Measurements from ENCODE around the gene MUC2.

The MUC2 gene

DNA sequence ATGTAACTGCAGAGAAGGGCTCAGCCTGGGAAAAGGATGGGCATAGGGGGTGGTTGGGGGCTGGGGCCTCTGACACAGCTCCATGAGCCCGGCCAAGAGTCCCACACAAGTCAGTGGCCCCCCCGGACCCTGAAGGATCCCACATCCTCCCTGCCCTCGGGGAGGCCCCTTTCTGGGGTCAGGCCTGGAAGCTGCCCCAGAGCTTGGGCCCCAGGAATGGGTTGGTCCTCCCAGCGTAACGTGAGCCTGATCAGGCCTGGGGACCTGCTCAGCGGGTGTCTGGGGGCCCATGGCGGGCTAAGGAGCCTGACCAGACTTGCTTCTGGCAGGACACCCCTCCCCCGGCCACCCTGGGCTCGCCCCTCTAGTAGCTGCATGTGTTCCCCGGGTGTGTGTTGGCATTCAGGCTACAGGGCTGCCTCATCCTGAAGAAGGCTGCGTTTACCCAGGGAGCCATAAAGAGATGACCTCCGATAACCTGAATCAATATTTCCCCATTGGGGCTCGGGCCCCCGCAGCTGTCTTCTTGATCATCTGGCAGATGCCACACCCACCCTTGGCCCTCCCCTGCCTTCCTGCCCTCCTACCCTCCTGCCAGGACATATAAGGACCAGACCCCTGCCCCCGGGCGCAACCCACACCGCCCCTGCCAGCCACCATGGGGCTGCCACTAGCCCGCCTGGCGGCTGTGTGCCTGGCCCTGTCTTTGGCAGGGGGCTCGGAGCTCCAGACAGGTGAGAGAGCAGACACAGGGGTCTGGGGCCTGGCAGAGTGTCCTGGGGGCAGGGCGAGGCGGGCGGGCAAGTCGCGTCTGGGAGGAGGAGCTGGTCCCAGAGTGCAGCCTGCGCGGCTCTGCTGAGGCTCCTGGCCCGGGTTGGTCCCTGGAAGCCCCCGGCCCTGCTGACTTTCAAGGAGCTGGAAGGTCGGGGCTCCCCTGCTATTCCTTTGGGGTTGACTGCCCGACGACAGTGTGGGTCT lies at the start of gene MUC2:
TSS of gene MUC2 (plus strand) at position 631 of the 978 bp plus-strand sequence.
- Mint-ChIP-seq H3K27ac (no peak within 1 kb of the TSS), H3K4me1 (no peaks in the 10 kb centered on the region), H3K36me3 (no peaks in the 10 kb centered on the region), H3K4me3 (no peak within 1 kb of the TSS), H3K27me3 (peaks cover 49% of the 10 kb centered on the region), H3K9me3 (peaks cover 6% of the 10 kb centered on the region)
- ATAC-seq, result no peak

DNA sequence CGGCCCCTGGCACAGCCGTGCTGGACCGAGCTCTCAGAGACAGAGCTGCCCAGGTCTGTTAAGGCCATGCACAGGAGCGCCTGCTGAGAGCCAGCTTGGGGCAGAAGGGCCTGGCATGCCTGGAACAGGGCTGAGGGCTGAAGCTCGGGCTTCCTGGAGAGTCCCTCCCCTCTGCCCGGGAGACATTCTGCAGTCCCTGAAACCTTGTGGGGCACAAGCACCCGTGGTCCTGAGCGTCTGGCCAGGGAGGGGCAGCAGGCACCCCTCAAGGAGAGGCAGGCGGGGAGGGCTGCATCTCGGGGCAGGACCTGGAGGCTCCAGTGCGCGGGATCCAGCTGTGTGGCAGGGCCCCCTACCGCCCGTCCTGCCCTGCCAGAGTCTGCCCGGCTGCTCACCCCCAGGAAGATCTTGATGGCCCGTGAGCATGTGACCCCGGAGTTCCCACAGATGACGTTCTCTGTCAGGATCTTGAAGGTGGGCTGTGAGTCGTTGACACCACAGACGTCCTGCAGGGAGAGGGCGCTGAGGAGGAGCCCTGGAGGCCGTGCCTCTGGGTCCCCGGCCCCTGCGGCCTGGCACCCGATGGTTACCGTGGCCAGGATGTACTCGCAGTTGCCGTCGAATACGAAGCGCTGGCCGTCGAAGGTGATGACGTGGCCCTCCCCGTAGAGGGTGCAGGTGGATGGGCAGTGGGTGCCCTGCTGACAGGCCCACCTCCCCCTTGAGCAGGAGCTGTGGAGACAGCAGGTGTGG lies 49.1 kb upstream of the MUC2 start:
- Mint-ChIP-seq H3K4me1 (no peaks in the 10 kb centered on the region), H3K9me3 (peaks cover 7% of the 10 kb centered on the region), H3K4me3 (no peak overlapping the region), H3K27me3 (no peaks in the 10 kb centered on the region), H3K36me3 (peaks cover 8% of the 10 kb centered on the region), H3K27ac (no peak overlapping the region)
- ATAC-seq, result no peak

DNA sequence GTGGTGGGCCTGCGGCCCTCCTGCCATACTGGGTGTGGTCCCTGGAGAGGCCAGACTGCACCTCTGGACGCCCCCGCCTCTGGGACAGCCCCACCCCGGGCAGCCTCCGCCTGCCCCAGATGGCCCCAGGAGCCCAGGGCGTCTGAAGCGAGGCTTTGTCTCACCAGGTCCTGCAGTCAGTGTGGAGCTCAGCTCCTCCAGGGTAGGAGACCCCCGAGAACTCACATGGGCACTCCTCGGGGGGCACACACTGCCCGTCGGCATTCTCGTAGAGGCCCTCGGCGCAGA lies 48.6 kb upstream of the MUC2 start:
- Mint-ChIP-seq H3K4me3 (no peak overlapping the region), H3K27me3 (no peaks in the 10 kb centered on the region), H3K4me1 (no peaks in the 10 kb centered on the region), H3K27ac (no peak overlapping the region), H3K36me3 (peaks cover 8% of the 10 kb centered on the region), H3K9me3 (peaks cover 7% of the 10 kb centered on the region)
- no peak for ATAC-seq

DNA sequence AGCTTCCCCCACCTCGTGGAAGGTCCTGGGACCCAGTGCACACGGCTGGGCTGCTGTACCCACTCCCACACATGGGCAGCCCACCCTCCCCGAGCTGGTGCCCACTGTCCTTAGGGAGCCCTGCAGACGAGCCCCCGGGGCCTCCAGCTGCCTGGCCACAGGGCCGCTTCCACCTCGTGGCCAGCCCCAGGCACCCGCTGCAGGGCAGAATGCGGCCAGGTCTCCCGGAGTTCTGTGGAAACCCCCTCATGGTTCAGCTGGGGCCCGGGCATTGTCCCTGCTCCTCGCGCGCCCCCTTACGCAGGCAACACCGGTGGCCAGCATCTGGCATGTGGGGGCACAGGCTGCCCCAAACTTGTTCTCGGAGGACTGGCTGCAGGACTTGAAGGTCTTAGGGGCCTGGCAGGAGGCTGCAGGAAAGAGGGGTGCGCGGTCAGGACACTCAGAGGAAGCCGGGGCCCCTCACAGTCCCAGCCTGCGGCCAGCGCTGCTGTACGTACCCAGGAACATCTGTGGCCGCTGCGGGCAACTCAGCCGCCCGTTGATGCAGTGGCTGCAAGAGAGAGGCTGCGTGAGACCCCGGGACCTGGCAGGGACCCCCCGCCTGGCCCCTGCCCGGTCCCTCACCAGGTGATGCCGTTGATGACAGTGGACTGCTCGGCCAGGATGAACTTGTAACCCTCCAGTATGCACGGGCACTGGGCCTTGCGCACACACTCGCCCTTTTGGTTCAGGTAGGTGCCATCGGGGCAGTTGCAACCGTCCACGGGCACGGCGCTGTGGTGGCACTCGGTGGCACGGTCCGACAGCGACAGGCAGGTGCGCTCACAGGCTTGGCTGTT lies 47.8 kb upstream of the MUC2 start:
- H3K36me3 Mint-ChIP-seq, result peaks cover 8% of the 10 kb centered on the region
- H3K4me3 Mint-ChIP-seq, result no peak overlapping the region
- H3K4me1 Mint-ChIP-seq, result no peaks in the 10 kb centered on the region
- no peaks in the 10 kb centered on the region for H3K27me3 Mint-ChIP-seq
- no peak for ATAC-seq
- H3K27ac Mint-ChIP-seq, result no peak overlapping the region
- peaks cover 7% of the 10 kb centered on the region for H3K9me3 Mint-ChIP-seq

DNA sequence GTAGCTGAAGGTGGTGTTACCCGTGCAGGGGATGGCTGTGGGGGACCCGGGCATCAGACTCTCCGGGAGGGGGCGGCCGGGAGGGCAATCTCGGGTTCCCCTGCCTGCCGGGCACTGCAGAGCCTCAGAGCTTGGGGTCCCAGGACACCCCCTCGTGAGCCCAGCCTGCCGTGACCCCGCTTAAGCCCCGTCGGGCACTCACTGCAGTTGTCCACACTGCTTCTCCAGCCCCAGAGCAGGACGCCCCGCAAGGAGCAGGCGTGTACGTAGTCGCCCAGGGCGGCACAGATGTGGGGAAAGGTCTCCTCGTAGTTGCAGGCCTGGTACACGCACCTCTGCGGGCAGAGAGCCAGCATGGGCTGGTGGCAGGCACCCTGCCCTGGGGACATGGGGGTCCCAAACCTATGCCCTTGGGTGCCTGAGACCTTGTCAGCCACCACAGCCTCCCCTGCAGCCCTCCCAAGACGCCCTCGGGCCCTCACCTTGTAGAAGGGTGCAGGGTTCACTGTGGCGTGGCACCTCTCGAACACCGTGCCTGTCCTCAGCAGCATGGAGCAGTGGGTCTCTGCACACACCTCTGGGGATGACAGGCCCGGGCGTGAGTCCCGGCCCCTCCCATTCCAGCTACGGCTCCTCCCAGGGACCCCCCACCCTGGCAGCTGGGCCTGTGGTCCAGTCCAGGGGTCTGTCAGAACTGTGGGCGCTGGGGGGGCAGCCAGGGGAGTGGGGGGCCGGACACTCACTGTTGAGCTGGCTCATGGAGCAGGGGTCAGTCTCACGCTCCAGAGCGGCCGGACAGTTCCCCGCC lies 47.0 kb upstream of the MUC2 start:
- no peak overlapping the region for H3K4me3 Mint-ChIP-seq
- no peaks in the 10 kb centered on the region for H3K4me1 Mint-ChIP-seq

DNA sequence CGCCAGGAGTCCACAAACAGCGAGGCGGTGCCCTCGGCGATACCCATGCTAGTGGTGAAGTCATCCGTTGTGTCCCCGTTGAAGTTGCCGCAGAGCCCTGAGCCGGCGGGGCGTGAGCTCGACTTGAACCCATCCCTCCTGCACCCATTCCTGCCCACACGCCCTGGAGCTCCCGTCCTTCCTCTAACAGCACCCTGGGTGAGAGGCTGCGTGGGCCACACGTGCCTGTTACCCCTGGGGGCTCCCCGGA lies 46.5 kb upstream of the MUC2 start:
- Mint-ChIP-seq H3K4me3 (no peak overlapping the region), H3K4me1 (no peaks in the 10 kb centered on the region), H3K27me3 (no peaks in the 10 kb centered on the region), H3K27ac (no peak overlapping the region), H3K9me3 (peaks cover 7% of the 10 kb centered on the region), H3K36me3 (peaks cover under 1% of the 10 kb centered on the region)
- ATAC-seq, result no peak

More for the DNA sequence above, 47.0 kb upstream of the MUC2 start:
- ATAC-seq, result no peak
- Mint-ChIP-seq H3K27ac (no peak overlapping the region), H3K27me3 (no peaks in the 10 kb centered on the region), H3K36me3 (peaks cover 6% of the 10 kb centered on the region), H3K9me3 (peaks cover 12% of the 10 kb centered on the region)

DNA sequence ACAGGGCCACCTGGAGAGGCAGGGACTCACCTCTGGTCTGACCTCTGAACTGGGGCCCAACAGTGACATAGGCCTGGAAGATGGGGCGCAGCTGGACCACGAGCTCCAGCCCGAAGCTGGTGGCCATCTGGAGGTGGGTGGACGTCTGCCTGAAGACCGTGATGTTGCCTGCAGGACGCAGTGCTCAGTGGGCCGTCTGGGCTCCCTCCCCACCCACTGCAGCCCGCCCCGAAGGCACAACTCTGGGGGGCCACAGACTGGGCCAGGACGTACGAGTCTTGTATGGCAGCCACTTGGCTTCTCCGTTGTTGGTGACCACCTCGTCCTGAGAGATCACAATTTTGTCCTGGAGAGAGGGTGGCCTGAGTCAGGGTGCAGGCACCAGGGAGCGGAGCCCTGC lies 46.1 kb upstream of the MUC2 start:
- Mint-ChIP-seq H3K36me3 (no peaks in the 10 kb centered on the region), H3K4me3 (no peak overlapping the region), H3K9me3 (peaks cover 7% of the 10 kb centered on the region), H3K27me3 (no peaks in the 10 kb centered on the region), H3K27ac (no peak overlapping the region), H3K4me1 (no peaks in the 10 kb centered on the region)
- ATAC-seq, result no peak

DNA sequence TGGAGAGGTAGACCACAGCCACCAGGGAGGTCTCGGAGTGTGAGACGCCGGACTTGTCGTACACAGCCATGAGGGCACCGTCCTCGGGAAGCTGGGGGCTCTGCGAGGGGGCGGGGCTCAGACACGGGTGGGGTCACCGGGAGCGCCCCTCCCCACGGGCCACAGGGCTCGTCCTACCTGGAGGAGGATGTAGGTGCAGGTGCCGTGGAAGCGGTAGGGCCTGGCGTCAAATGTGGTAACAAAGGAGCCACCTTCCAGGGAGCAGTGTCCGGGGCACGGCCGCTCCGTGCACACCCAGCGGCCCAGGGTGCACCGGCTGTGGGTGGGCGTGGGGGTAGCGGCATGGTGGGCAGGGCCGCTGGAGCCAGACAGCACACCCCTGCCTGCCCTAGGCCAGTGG lies 45.6 kb upstream of the MUC2 start:
- ATAC-seq, result no peak
- peaks cover 7% of the 10 kb centered on the region for H3K9me3 Mint-ChIP-seq
- H3K4me3 Mint-ChIP-seq, result no peak overlapping the region
- H3K36me3 Mint-ChIP-seq, result no peaks in the 10 kb centered on the region
- H3K27ac Mint-ChIP-seq, result no peak overlapping the region
- no peaks in the 10 kb centered on the region for H3K27me3 Mint-ChIP-seq
- H3K4me1 Mint-ChIP-seq, result no peaks in the 10 kb centered on the region

DNA sequence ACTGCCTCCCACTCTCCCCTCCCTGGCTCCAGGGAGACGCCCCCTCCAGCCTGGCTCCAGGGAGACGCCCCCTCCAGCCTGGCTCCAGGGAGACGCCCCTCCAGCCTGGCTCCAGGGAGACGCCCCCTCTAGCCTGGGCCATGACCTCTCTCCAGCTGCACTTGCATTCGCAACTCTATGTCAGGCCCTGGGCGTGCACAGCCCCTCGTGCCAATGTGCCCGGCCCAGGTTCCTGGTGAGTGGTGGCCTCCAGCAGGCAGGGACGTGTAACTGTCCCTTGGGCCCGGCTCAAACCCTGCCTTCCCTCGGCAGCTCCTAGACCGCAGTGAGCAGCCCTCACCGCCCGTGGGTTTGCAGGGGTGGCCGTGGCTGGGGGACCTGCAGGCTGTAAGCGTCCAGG lies 45.0 kb upstream of the MUC2 start:
- Mint-ChIP-seq H3K4me3 (no peak overlapping the region), H3K36me3 (no peaks in the 10 kb centered on the region), H3K4me1 (no peaks in the 10 kb centered on the region), H3K27me3 (no peaks in the 10 kb centered on the region), H3K27ac (no peak overlapping the region), H3K9me3 (peaks cover 7% of the 10 kb centered on the region)
- ATAC-seq, result no peak

DNA sequence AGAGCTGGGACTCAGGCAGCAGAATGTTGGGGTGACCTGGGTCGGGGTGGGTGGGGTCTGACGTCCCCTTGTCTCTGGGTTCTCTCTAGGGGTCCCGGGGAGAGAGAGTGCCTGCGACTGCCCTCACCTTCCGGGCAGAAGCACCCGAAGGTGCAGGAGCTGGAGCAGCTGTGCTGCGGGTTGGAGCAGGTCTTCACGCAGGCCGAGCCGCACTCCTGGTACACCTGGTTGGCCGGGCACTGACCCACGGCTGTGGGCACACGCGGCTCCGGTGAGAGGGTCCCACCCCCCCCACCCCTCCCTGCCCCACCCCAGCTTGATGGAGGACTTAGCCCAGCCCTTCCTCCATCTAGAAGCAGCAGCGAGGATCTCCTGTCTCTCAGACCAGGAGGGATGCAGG lies 44.6 kb upstream of the MUC2 start:
- Mint-ChIP-seq H3K4me1 (no peaks in the 10 kb centered on the region), H3K4me3 (no peak overlapping the region), H3K9me3 (peaks cover 7% of the 10 kb centered on the region), H3K27ac (no peak overlapping the region), H3K27me3 (no peaks in the 10 kb centered on the region), H3K36me3 (no peaks in the 10 kb centered on the region)
- no peak for ATAC-seq

DNA sequence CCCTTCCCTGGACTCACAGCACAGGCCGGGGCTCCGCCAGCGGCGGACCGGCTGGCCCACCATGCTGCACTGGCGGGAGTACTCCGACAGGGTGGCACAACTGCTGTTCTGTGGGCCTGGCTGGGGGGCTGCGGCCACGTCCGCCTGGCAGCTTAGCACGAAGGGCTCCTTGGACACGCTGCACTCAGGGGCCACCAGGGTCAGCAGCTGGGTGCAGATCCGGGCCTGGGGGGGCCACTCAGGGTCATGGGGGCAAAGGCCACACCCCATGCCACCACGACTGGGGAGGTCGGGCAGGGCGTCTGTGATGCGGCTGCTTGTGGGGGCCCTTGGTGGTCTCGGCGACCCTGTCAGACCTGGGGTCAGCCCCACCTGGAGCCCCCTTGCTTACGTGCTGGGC lies 44.1 kb upstream of the MUC2 start:
- Mint-ChIP-seq H3K4me3 (no peak overlapping the region), H3K9me3 (peaks cover 7% of the 10 kb centered on the region), H3K27me3 (no peaks in the 10 kb centered on the region), H3K27ac (no peak overlapping the region), H3K36me3 (no peaks in the 10 kb centered on the region), H3K4me1 (no peaks in the 10 kb centered on the region)
- ATAC-seq, result no peak

DNA sequence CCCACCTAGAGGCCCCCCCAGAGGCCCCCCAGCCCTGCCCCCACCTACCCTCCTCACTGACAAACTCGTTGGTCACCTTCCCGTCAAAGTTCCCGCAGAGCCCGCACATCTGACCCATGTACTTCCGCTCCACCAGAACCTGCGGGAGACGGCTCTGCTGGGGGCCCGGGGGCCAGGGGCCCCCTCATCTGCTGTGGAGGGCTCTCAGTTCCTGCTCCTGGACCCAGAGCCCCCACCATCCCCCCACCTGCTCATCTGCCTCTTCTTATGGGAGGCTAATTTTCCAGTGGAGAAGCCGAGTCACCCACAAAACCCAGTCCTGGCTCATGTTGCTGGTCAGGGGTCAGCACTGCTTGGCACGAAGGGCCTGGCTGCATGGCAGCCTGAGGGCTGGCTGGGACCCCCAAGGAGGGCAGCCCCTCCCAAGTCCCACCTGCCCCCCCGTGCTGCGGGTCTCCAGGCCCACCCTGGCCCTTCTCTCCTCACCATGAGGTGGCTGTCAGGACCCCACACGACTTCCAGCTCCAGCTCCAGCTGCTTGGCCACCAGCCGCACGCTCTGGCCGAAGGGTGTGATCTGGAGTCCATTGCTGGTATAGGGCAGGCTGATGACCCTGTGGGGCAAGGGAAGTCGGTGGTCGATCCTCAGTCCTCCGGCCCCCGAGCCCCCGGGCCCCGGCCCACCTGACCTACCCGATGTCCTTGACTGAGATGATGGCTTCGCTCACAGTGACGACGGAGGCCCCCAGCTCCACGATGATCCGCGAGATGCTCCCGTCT lies 43.4 kb upstream of the MUC2 start:
- no peak for ATAC-seq
- Mint-ChIP-seq H3K4me3 (no peak overlapping the region), H3K27ac (no peak overlapping the region), H3K36me3 (no peaks in the 10 kb centered on the region), H3K27me3 (no peaks in the 10 kb centered on the region), H3K9me3 (peaks cover 7% of the 10 kb centered on the region), H3K4me1 (no peaks in the 10 kb centered on the region)

DNA sequence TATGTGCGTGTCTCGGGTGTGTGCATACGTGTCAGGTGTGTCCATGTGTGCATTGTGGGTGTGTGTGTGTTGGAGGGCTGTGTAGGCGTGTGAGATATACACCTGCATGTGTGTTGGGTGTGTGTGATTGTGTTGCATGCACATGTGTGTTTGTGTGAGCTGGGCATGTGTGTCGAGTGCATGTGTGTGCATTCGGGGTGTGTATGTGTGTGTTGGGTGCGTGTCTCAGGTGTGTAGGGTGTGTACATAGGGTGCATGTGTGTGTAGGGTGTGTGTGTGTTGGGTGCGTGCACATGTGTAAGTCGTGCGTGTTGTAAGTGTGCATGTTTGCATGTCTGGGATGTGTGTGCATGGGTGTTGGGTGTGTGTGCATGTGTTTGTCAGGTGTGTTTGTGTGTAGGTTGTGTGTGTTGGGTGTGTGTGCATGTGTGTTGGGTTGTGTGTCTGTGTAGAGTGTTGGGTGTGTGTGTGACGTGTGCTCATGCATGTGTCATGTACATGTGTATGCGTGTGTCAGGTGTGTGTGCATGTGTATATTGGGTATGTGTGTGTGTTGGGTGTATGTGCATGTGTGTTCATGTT lies 42.3 kb upstream of the MUC2 start:
- no peak overlapping the region for H3K4me3 Mint-ChIP-seq
- H3K9me3 Mint-ChIP-seq, result peaks cover 7% of the 10 kb centered on the region
- H3K4me1 Mint-ChIP-seq, result no peaks in the 10 kb centered on the region
- no peaks in the 10 kb centered on the region for H3K36me3 Mint-ChIP-seq
- H3K27me3 Mint-ChIP-seq, result no peaks in the 10 kb centered on the region
- ATAC-seq, result no peak
- H3K27ac Mint-ChIP-seq, result no peak overlapping the region
